Right renal cortex interstitium (tissue), 3 donors: ENCODE measurements around the gene USP2. TPM values are rescaled to one million over a fixed set of nuclear protein-coding genes. Genes with fewer than 3 reads are reported as not detected.

Experiments
- DNase-seq, 3 donors: peaks; one replicate each; pipeline ENCODE4 v3.0.0-alpha.2; 2013; ENCODE audit warnings: low read depth in 3 of 3, low spot score in 2 of 3
- polyA plus RNA-seq, 3 donors: library from polyadenylated mRNA; unstranded; fragments of 120-200 nt; gene quantifications; one replicate each; pipeline ENCODE4 v1.2.1, GENCODE V29; 2013; ENCODE audit not compliant: insufficient read length in 3 of 3

The USP2 gene
- polyA plus RNA-seq, 3 donors: 7.1 to 11.8 (median 8.7) TPM

- DNase-seq: no peak
Measured at GRCh38 chr11:119366690-119367620, 14.5 kb downstream of the USP2 start.

- no peak for DNase-seq
Measured at GRCh38 chr11:119365071-119365591, 16.4 kb downstream of the USP2 start.

- no peak for DNase-seq
Measured at GRCh38 chr11:119363851-119364590, 17.5 kb downstream of the USP2 start.

- DNase-seq: no peak
Measured at GRCh38 chr11:119363081-119363850, 18.2 kb downstream of the USP2 start.

- no peak for DNase-seq
Measured at GRCh38 chr11:119362741-119363080, 18.8 kb downstream of the USP2 start.

- DNase-seq: no peak
Measured at GRCh38 chr11:119361941-119362725, 19.4 kb downstream of the USP2 start.

GRCh38 chr11:119361056-119361787 is 20.3 kb downstream of the USP2 start:
- DNase-seq: no peak

GRCh38 chr11:119359365-119360214 is 21.9 kb downstream of the USP2 start:
- no peak for DNase-seq

GRCh38 chr11:119357074-119357473 is 24.4 kb downstream of the USP2 start:
- DNase-seq: no peak

- no peak for DNase-seq
Measured at GRCh38 chr11:119356349-119357031, 25.0 kb downstream of the USP2 start.

- DNase-seq: no peak
Measured at GRCh38 chr11:119355091-119355843, 26.2 kb downstream of the USP2 start.

- no peak for DNase-seq
Measured at GRCh38 chr11:119352857-119353260, 28.6 kb downstream of the USP2 start.

- no peak for DNase-seq
Measured at GRCh38 chr11:119351232-119351631, 30.3 kb downstream of the USP2 start.

- no peak for DNase-seq
Measured at GRCh38 chr11:119350302-119350701, 31.2 kb downstream of the USP2 start.

- DNase-seq: no peak
Measured at GRCh38 chr11:119347940-119348605, 33.4 kb downstream of the USP2 start.

- DNase-seq: no peak
Measured at GRCh38 chr11:119347242-119347641, 34.2 kb downstream of the USP2 start.

- DNase-seq: no peak
Measured at GRCh38 chr11:119346605-119347004, 34.9 kb downstream of the USP2 start, which contains the start of gene MFRP. MFRP (minus strand) TSS chr11:119346705; CDS start chr11:119346513, 192 bp downstream.
